ENCODE data around the gene LENG8. TPM values are rescaled to one million over a fixed set of nuclear protein-coding genes. Genes with fewer than 3 reads are reported as not detected.

LENG8 gene
- total RNA-seq, 1 donor, result 39.7 TPM

DNA sequence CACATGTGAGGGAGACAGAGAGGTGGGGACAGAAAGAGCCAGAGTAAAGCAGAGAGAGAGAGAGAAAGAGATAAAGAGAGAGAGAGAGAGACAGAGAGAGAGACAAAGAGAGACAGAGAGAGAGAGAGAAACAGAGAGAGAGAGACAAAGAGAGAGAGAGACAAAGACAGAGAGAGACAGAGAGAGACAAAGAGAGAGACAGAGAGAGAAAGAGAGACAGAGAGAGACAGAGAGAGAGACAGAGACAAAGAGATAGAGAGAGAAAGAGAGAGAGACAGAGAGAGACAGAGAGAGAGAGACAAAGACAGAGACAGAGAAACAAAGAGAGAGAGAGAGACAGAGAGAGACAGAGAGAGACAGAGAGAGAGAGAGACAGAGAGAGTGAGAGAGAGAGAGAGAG lies 38.0 kb upstream of the LENG8 start:
- H3K4me3 ChIP-seq (ENCODE audit: low read depth, low read length), result no peak overlapping the region
- no peak for DNase-seq (ENCODE audit: low read depth)
- TF ChIP-seq, protein P1, sequence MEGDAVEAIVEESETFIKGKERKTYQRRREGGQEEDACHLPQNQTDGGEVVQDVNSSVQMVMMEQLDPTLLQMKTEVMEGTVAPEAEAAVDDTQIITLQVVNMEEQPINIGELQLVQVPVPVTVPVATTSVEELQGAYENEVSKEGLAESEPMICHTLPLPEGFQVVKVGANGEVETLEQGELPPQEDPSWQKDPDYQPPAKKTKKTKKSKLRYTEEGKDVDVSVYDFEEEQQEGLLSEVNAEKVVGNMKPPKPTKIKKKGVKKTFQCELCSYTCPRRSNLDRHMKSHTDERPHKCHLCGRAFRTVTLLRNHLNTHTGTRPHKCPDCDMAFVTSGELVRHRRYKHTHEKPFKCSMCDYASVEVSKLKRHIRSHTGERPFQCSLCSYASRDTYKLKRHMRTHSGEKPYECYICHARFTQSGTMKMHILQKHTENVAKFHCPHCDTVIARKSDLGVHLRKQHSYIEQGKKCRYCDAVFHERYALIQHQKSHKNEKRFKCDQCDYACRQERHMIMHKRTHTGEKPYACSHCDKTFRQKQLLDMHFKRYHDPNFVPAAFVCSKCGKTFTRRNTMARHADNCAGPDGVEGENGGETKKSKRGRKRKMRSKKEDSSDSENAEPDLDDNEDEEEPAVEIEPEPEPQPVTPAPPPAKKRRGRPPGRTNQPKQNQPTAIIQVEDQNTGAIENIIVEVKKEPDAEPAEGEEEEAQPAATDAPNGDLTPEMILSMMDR (IDR thresholded peaks at IDR 0.05; ENCODE audit: insufficient read depth, low read depth, low read length), result no peak

DNA sequence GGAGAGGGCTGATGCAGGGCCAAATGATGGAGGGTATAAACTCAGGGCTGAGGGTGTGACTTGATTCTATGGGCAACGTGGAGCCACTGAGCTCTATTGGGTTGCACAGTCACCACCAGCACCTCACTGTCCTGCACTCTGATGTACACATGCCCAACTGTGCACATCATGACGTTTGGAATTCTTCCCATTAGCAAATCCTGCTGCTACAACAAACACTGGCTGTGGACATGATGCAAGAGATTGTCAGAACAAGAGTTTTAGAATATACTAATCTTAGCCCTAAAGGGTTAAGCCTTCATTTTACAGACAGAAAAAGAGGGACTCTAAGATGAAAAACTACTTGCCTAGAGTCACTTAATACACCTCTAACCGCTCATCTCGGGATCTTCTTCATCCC lies 36.1 kb upstream of the LENG8 start:
- no peak for DNase-seq (ENCODE audit: low read depth)
- TF ChIP-seq, protein P1 (IDR thresholded peaks at IDR 0.05; ENCODE audit: insufficient read depth, low read depth, low read length), result no peak
- no peak overlapping the region for H3K4me3 ChIP-seq (ENCODE audit: low read depth, low read length)

DNA sequence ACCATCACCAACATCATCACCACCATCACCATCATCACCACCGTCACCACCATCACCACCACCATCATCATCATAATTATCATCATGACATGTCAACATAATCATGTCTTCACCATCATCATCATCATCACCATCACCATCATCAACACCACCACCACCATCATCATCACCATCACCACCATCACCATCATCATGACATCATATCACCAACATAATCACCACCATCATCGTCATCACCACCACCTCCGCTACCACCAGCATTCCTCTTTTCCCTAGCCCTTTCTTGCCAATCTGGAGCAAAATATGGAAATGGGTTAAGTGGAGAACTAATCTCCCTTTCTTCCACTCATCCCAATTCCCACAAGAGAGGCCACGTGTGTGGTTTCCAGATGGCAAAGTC lies 34.8 kb upstream of the LENG8 start:
- H3K4me3 ChIP-seq (ENCODE audit: low read depth, low read length), result no peak overlapping the region
- no peak for DNase-seq (ENCODE audit: low read depth)
- TF ChIP-seq, protein P1 (IDR thresholded peaks at IDR 0.05; ENCODE audit: insufficient read depth, low read depth, low read length), result no peak

DNA sequence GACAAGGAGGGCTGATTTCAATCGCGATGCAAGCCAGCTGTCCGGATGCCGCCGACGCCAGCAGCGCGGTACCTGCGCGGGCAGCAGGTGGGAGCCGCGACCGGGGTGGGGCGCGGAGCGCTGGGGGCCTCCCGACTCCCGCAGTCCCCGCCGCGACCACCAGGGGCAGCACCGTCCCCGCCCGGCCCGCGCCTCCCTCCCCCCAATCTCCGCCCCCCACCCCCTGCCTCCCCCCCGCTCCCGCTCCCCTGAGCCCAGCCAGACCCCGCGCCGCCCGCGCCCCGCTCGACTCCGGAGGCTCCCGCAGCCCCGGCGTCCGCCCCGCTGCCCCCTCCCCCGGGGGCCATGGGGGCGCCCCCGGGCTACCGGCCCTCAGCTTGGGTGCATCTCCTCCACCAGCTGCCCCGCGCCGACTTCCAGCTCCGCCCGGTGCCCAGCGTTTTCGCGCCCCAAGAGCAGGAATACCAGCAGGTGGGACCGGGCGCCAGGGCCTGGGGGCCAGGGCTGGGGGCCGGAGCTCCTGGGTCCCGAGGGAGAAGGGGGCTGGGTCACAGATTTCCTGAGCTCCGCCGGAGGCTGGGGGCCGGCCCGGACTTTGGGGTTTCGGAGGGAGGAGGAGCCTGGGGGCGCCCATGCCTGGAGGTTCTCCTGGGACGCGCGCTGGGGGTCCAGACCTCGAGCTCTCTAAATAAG lies 33.6 kb upstream of the LENG8 start, which contains the start of gene TTYH1:
TTYH1 (plus strand) TSS at position 257 of the 693 bp plus-strand sequence; CDS start at position 346, 89 bp downstream.
- DNase-seq (ENCODE audit: low read depth), result no peak
- TF ChIP-seq, protein P1 (IDR thresholded peaks at IDR 0.05; ENCODE audit: insufficient read depth, low read depth, low read length), result no peak
- H3K4me3 ChIP-seq (ENCODE audit: low read depth, low read length), result no peak within 1 kb of the TSS

DNA sequence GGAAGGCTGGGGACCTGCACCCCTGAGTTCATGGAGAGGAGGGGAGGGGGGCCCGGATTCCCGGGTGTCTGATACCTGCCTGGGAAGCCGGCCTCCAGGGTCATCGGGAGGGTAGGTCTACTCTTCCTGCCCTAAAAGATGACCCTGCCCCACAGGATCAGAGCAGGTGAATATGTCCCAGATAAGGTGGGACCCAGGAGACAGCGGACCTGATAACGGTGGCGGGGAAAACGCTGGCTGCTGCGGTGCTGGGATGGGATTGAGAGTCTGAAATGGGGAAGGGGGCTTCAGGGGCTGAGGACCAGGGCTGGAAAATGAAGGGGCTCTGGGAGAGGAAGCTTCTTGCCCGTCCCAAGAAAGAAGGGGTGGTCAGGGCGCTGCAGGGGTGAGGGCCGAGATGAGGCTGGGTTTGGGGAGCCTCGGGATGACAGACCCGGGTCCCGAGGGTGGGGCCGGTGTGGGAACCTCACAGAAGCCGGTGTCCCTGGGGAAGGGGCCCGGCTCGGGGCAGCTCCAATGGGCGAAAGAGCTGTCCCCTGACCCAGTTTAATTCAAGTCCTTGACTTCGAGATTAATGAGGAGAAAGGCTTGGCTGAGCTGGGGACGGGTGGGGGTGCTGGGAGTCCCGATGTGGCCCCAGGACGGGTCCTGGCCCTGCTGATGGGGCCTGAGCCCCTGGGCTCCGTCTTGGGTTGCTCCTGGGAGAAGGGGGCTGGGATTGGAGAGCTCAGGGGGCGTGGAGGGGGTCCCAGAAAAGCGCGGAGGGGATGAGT lies 32.9 kb upstream of the LENG8 start:
- no peak for DNase-seq (ENCODE audit: low read depth)
- TF ChIP-seq, protein P1 (IDR thresholded peaks at IDR 0.05; ENCODE audit: insufficient read depth, low read depth, low read length), result no peak
- no peak overlapping the region for H3K4me3 ChIP-seq (ENCODE audit: low read depth, low read length)

DNA sequence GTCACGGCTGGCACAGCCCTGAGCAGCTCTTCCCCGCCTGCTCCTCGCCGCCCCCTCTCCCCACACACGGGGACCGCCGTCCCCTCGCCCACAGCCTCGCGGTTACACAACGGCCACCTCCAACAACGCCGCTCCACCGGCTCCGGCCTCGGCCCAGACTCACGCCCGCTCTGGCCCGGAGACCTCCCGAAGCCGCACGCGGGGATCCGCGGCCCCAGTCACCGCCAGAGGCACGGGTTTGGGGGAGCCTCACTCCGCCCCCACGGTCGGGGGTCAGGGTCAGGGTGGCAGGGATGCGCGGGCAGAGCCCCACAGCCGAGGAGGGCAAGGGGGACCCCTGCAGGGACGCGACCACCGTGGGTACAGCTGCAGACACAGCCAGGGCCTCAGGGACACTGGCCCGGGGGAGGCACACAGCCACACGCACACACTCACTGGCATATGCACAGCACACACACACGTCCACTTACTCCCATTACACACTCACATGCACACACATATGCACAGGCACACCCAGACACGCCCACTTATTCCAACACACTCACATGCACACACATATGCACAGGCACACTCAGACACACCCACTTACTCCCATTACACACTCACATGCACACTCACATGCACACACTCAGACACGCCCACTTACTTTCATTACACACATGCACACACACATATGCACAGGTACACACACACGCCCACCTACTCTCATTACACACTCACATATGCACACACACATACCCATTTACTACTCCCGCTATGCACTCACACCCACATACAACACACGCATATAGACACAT lies 32.1 kb upstream of the LENG8 start:
- no peak for DNase-seq (ENCODE audit: low read depth)
- no peak overlapping the region for H3K4me3 ChIP-seq (ENCODE audit: low read depth, low read length)
- TF ChIP-seq, protein P1 (IDR thresholded peaks at IDR 0.05; ENCODE audit: insufficient read depth, low read depth, low read length), result no peak
